NCI-H345 (cell line): ENCODE measurements around the gene WDR62.
"Not testable (repeated sequence)": the region's sequence is repeated elsewhere in the genome, so short reads cannot be mapped to it uniquely, and the experiment has no call there.

Experiments
- DNase-seq: peaks from one replicate; lab custom pipeline; 2025; lab: John Stamatoyannopoulos, UW

Gene WDR62

GRCh38 chr19:36032251-36033104, 22.2 kb upstream of the WDR62 start, which contains the start of gene CLIP3:
Gene CLIP3, minus strand, starts transcription at chr19:36032873. Its CDS starts 516 bp downstream, at chr19:36032357.
- peak; percentile 94 for DNase-seq

GRCh38 chr19:36040495-36040894, 14.2 kb upstream of the WDR62 start:
- DNase-seq = no peak

DNA sequence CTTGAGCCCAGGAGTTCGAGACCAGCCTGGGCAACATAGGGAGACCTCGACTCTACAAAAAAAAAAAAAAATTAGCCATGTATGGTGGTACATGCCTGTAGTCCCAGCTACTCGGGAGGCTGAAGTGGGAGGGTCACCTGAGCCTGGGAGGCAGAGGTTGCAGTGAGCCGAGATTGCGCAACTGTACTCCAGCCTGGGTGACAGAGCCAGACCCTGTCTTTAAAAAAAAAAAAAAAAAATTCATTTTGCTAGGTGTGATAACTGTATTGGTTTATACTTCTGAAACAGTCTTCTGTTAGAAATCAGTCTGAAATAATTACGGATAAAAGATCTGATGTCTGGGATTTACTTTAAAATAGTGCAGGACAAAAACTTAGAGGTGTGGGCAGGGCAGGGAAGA, 13.6 kb upstream of the WDR62 start:
- DNase-seq = not testable (repeated sequence)

GRCh38 chr19:36041831-36042230, 12.9 kb upstream of the WDR62 start:
- DNase-seq = no peak

GRCh38 chr19:36043952-36044351, 10.7 kb upstream of the WDR62 start:
- DNase-seq = no peak

GRCh38 chr19:36046443-36047050, 8.2 kb upstream of the WDR62 start:
- no peak for DNase-seq

GRCh38 chr19:36047835-36048234, 6.9 kb upstream of the WDR62 start:
- DNase-seq = no peak

DNA sequence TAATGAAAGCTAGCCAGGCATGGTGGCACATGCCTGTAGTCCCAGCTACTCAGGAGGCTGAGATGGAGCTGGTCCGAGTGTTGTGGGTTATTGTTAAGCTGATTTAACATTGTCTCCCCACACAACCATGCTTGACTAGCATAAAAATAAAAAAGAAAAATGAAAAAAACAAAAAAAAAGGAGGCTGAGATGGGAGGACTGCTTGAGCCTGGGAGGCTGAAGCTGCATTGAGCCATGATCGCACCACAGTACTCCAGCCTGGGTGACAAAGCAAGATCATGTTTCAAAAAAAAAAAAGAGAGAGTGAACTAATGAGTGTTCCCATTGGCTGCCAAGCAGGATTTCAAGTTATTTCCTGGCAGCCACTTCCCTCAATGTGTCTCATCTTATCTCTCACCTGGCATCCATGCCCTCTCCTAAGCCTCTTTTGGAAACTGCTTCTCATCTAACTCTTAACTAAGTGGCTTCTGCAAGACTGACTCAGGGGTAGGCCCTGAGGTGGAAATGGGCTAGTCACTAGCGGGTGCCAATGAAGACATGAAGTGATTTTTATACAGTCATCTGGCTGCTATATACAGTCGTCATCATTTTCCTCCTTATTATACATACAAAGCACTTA, 5.5 kb upstream of the WDR62 start:
- DNase-seq = no peak

GRCh38 chr19:36051236-36051635, 3.5 kb upstream of the WDR62 start:
- peak; percentile 22 for DNase-seq

DNA sequence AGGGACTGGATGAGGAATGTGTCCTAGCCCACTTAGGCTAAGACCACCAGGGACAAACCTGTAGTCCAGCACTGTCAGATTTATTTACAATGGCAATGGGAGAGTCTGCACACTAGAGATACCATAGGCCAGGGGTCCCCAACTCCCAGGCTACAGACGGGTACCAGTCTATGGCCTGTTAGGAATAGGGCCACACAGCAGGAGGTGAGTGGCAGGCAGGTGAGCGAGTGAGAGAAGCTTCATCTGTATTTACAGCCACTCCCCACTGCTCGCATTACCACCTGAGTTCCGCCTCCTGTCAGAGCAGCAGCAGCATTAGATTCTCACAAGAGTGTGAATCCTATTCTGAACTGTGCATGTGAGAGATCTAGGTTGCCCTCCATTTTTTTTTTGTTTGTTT, 3.1 kb upstream of the WDR62 start:
- peak; percentile 64 for DNase-seq

GRCh38 chr19:36054119-36054732, 471 bp upstream of the WDR62 start, which contains the start of gene THAP8:
Gene THAP8, minus strand, starts transcription at chr19:36054285. Its CDS starts 68 bp downstream, at chr19:36054217.
- DNase-seq = peak; percentile 100

- no peak for DNase-seq
These were observed 3.9 kb downstream of the WDR62 start for GRCh38 chr19:36058481-36059179.

DNA sequence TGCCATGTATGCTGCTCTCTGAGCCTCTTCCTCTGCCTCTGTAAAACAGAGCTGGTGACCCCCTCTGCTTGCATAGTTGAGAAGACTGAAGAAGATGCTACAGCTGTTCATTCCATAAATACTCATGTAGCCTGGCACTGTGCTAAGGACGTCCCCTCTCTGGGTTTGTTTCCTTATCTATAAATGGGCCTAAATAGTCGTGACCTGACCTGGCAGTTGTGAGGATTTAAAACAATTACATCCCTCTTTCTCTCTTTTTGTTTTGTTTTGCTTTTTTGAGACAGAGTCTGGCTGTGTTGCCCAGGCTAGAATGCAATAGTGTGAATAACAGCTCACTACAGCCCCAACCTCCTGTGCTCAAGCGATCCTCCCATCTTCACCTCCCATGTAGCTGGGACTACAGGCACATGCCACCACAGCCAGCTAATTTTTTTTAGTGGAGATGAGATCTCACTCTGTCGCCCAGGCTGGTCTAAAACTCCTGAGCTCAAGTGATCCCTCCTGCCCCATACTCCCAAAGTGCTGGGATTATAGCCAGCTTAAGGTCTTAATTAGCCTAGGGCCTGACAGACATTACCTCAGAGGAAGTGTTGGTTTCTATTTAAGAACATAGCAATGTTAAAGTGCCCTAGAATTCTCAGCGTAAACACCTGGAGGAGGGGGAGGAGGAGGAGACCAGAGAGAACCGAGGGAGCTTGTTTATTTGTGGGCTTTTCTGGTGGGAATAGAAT, 4.6 kb downstream of the WDR62 start:
- DNase-seq = no peak

DNA sequence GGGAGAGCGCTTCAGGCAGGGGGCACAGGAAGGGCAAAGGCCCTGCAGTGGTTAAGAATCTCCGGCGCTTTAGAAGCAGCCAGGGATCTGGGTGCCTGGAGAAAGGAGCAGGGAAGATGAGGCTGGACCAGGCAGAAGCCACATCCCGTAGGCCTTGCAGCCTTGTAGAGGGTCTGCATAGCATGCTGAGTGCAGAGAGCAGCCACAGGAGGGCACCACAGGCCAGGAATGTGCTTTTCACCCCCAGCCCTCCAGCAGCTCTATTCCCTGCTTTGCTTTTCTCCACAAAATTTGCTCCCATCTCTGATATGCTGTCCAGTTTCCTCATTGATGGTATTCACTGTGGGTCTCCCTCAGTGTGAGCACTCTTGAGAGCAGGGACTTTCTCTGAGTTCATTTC, 5.7 kb downstream of the WDR62 start:
- no peak for DNase-seq

- no peak for DNase-seq
These were observed 6.7 kb downstream of the WDR62 start for GRCh38 chr19:36061367-36061766.

- no peak for DNase-seq
These were observed 10.1 kb downstream of the WDR62 start for GRCh38 chr19:36064826-36065225.

GRCh38 chr19:36067681-36068080, 13.0 kb downstream of the WDR62 start:
- DNase-seq = no peak

GRCh38 chr19:36068810-36069499, 14.3 kb downstream of the WDR62 start:
- DNase-seq = not testable (repeated sequence)

- no peak for DNase-seq
These were observed 17.4 kb downstream of the WDR62 start for GRCh38 chr19:36072081-36072480.

DNA sequence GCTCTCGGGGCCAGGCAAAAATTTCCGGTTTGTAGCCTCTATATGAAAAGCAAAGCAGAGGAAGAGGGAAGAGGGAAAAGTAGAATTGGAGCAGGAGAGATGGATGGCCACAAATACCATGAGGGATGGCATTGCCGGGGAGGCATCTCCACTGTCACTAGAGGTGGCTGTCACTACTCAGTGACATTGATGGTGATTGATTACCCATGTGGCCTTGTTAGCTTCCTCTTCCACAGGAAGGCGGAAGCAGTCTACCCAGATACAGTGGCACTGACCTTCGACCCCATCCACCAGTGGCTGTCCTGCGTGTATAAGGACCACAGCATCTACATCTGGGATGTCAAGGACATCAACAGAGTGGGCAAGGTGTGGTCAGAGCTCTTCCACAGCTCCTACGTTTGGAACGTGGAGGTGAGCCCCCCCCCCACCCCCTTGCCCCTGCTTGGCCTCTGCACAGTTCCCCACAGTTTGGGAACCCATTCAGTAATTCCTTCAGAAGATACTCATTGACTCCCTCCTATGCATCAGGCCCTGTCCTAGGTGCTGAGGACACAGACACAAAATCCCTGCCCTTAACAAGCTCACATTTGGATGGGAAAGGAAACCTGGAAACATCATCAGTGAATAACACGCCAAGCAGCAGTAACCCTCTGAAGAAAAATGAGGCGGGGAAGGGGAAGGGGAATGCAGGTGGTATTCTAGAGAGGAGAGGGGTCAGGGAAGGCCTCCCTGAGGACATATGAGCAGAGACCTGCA, 18.6 kb downstream of the WDR62 start:
- DNase-seq = no peak
